ENCODE data around the gene PINK1.

DNA sequence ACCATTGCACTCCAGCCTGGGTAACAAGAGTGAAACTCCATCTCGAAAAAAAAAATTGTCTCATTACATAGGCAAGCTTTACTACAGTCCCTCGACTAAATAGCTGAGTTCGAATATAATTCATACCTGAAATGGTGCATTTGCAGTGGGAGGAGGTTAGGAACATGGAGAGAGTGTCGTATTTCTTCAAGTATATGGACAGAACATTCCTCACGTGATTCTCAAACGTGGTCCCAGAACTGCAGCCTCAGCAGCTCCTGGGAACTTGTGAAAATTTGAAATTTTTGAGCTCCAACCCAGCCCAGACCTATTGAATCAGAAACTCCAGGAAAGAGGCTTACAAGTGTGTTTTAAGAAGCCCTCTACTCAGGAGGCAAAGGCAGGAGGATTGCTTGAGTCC lies 37.2 kb upstream of the PINK1 start:
- TF ChIP-seq, protein P1, sequence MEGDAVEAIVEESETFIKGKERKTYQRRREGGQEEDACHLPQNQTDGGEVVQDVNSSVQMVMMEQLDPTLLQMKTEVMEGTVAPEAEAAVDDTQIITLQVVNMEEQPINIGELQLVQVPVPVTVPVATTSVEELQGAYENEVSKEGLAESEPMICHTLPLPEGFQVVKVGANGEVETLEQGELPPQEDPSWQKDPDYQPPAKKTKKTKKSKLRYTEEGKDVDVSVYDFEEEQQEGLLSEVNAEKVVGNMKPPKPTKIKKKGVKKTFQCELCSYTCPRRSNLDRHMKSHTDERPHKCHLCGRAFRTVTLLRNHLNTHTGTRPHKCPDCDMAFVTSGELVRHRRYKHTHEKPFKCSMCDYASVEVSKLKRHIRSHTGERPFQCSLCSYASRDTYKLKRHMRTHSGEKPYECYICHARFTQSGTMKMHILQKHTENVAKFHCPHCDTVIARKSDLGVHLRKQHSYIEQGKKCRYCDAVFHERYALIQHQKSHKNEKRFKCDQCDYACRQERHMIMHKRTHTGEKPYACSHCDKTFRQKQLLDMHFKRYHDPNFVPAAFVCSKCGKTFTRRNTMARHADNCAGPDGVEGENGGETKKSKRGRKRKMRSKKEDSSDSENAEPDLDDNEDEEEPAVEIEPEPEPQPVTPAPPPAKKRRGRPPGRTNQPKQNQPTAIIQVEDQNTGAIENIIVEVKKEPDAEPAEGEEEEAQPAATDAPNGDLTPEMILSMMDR (IDR thresholded peaks at IDR 0.05) = no peak
- no peak for TF ChIP-seq POLR2A (IDR thresholded peaks at IDR 0.05)
